Activated CD8-positive, alpha-beta memory T cell treated with anti-CD3 and anti-CD28 coated beads, Interleukin-2, amount 10 ng/mL, durations not matched to agents 7 days and 5 days (primary cell): ENCODE results near the gene RAB11B. TPM values are rescaled to one million over a fixed set of nuclear protein-coding genes. Genes with fewer than 3 reads are reported as not detected.
"Not testable (repeated sequence)": the region's sequence is repeated elsewhere in the genome, so short reads cannot be mapped to it uniquely, and the experiment has no call there.

Source experiments
- ATAC-seq: fragments of 150-1000 bp; cut with Tn5 transposase; one replicate; pipeline ENCODE4 v1.10.0; 2021; ENCODE audit warnings: moderate library complexity
- CTCF ChIA-PET: fragments of 350-600 bp; sonication (Branson Sonifier 250); formaldehyde crosslinking; loops from one replicate; lab custom pipeline; 2021; ENCODE audit warnings: antibody characterized with exemption; lab: Charles Lee
- DNase-seq: peaks from one replicate; pipeline ENCODE4 v3.0.0-alpha.2; 2020
- H3K27ac Mint-ChIP-seq: one replicate; pipeline ENCODE4 v1.8.0; 2021; ENCODE audit warnings: mild to moderate bottlenecking, mixed read lengths
- H3K27me3 Mint-ChIP-seq: one replicate; pipeline ENCODE4 v1.8.0; 2021; ENCODE audit warnings: mixed read lengths
- H3K36me3 Mint-ChIP-seq: one replicate; pipeline ENCODE4 v1.8.0; 2021; ENCODE audit warnings: mild to moderate bottlenecking, mixed read lengths
- H3K4me1 Mint-ChIP-seq: one replicate; pipeline ENCODE4 v1.8.0; 2021; ENCODE audit warnings: mixed read lengths
- H3K4me3 Mint-ChIP-seq: one replicate; pipeline ENCODE4 v1.8.0; 2021; ENCODE audit warnings: mild to moderate bottlenecking, moderate library complexity, mixed read lengths
- H3K9me3 Mint-ChIP-seq: one replicate; pipeline ENCODE4 v1.8.0; 2022; ENCODE audit warnings: low read depth, mixed read lengths
- total RNA-seq, 2 experiments: library from RNA; stranded (reverse); gene quantifications; one replicate each; pipeline ENCODE4 v1.2.3, GENCODE V29; 2021

RAB11B gene
- total RNA-seq, 2 experiments from 2014 or later, result 96.2 to 97.3 TPM

GRCh38 chr19:8430650-8431049 is 40.5 kb downstream of the RAB11B start:
- CTCF ChIA-PET, result no interaction called here
- no peaks in the 10 kb centered on the region for H3K4me1 Mint-ChIP-seq
- H3K27ac Mint-ChIP-seq, result no peak overlapping the region
- H3K4me3 Mint-ChIP-seq, result no peak overlapping the region
- H3K36me3 Mint-ChIP-seq, result no peaks in the 10 kb centered on the region
- DNase-seq, result no peak
- no peak for ATAC-seq
- no peaks in the 10 kb centered on the region for H3K27me3 Mint-ChIP-seq
- H3K9me3 Mint-ChIP-seq, result no peaks in the 10 kb centered on the region

GRCh38 chr19:8438236-8438635 is 48.1 kb downstream of the RAB11B start:
- Mint-ChIP-seq H3K4me1 (no peaks in the 10 kb centered on the region), H3K27me3 (no peaks in the 10 kb centered on the region), H3K4me3 (no peak overlapping the region), H3K9me3 (no peaks in the 10 kb centered on the region), H3K27ac (no peak overlapping the region), H3K36me3 (no peaks in the 10 kb centered on the region)
- DNase-seq (no peak), ATAC-seq (no peak)
- CTCF ChIA-PET, result no interaction called here

- peaks cover 15% of the 10 kb centered on the region for H3K36me3 Mint-ChIP-seq
- no peak overlapping the region for H3K4me3 Mint-ChIP-seq
- peaks cover 17% of the 10 kb centered on the region for H3K4me1 Mint-ChIP-seq
- ATAC-seq (no peak), DNase-seq (no peak)
- no peaks in the 10 kb centered on the region for H3K27me3 Mint-ChIP-seq
- no peak overlapping the region for H3K27ac Mint-ChIP-seq
- CTCF ChIA-PET, result interaction anchor here (1.4 kb wide), 1 partner anchor 29 kb away, joined by 6 read pairs; the partner anchor contains the start of gene MARCHF2
- no peaks in the 10 kb centered on the region for H3K9me3 Mint-ChIP-seq
Measured at GRCh38 chr19:8441725-8442544, 51.8 kb downstream of the RAB11B start.

- DNase-seq, H3K27me3 Mint-ChIP-seq, H3K9me3 Mint-ChIP-seq, ATAC-seq: not testable (repeated sequence)
- H3K36me3 Mint-ChIP-seq, result peaks cover 23% of the 10 kb centered on the region
- H3K4me3 Mint-ChIP-seq, result peak overlapping the region; percentile 86
- CTCF ChIA-PET, result interaction anchor here (0.7 to 5.9 kb wide), 12 partner anchors 10 to 137 kb away, joined by 3 to 35 read pairs (median 4); partner anchors contain the start of genes MARCHF2 and RAB11B
- peaks cover 32% of the 10 kb centered on the region for H3K4me1 Mint-ChIP-seq
- H3K27ac Mint-ChIP-seq, result peak overlapping the region; percentile 98
Measured at GRCh38 chr19:8444140-8444676, 54.0 kb downstream of the RAB11B start.

- CTCF ChIA-PET, result interaction anchor here (0.7 to 5.9 kb wide), 14 partner anchors 11 to 136 kb away, joined by 3 to 35 read pairs (median 4); partner anchors contain the start of genes MARCHF2 and RAB11B
- peak within 1 kb of the TSS; percentile 86 for H3K4me3 Mint-ChIP-seq
- peak within 1 kb of the TSS; percentile 98 for H3K27ac Mint-ChIP-seq
- H3K27me3 Mint-ChIP-seq, result no peaks in the 10 kb centered on the region
- no peaks in the 10 kb centered on the region for H3K9me3 Mint-ChIP-seq
- peaks cover 36% of the 10 kb centered on the region for H3K4me1 Mint-ChIP-seq
- DNase-seq (peak; percentile 100), ATAC-seq (peak; percentile 95)
- peaks cover 24% of the 10 kb centered on the region for H3K36me3 Mint-ChIP-seq
Measured at GRCh38 chr19:8444677-8445487, 54.7 kb downstream of the RAB11B start, which contains the start of gene HNRNPM. HNRNPM (plus strand) TSS chr19:8444975; CDS start chr19:8444999, 24 bp downstream.

GRCh38 chr19:8445488-8446001 is 55.4 kb downstream of the RAB11B start:
- H3K4me1 Mint-ChIP-seq, result peaks cover 41% of the 10 kb centered on the region
- peaks cover 27% of the 10 kb centered on the region for H3K36me3 Mint-ChIP-seq
- H3K9me3 Mint-ChIP-seq, result no peaks in the 10 kb centered on the region
- peak; percentile 67 for DNase-seq
- ATAC-seq, result peak; percentile 29
- peak overlapping the region; percentile 86 for H3K4me3 Mint-ChIP-seq
- no peaks in the 10 kb centered on the region for H3K27me3 Mint-ChIP-seq
- CTCF ChIA-PET, result interaction anchor here (0.6 to 5.9 kb wide), 6 partner anchors 12 to 142 kb away, joined by 3 to 35 read pairs (median 6); partner anchors contain the start of gene MARCHF2
- peak overlapping the region; percentile 92 for H3K27ac Mint-ChIP-seq

GRCh38 chr19:8446061-8446709 is 56.0 kb downstream of the RAB11B start:
- H3K4me1 Mint-ChIP-seq, result peaks cover 44% of the 10 kb centered on the region
- H3K27ac Mint-ChIP-seq, result peak overlapping the region; percentile 92
- DNase-seq (no peak), ATAC-seq (no peak)
- H3K9me3 Mint-ChIP-seq, result no peaks in the 10 kb centered on the region
- no peaks in the 10 kb centered on the region for H3K27me3 Mint-ChIP-seq
- peak overlapping the region; percentile 86 for H3K4me3 Mint-ChIP-seq
- CTCF ChIA-PET, result interaction anchor here (0.6 to 5.9 kb wide), 7 partner anchors 11 to 141 kb away, joined by 3 to 35 read pairs (median 4); partner anchors contain the start of gene MARCHF2
- peaks cover 28% of the 10 kb centered on the region for H3K36me3 Mint-ChIP-seq

- no peak for DNase-seq
Measured at GRCh38 chr19:8449830-8450229, 59.7 kb downstream of the RAB11B start.

GRCh38 chr19:8451377-8451776 is 61.2 kb downstream of the RAB11B start:
- Mint-ChIP-seq H3K9me3 (no peaks in the 10 kb centered on the region), H3K4me1 (peaks cover 78% of the 10 kb centered on the region), H3K36me3 (peaks cover 58% of the 10 kb centered on the region), H3K4me3 (no peak overlapping the region), H3K27ac (peak overlapping the region; percentile 36), H3K27me3 (no peaks in the 10 kb centered on the region)
- CTCF ChIA-PET, result interaction anchor here (0.9 to 1.3 kb wide), 2 partner anchors 11 to 54 kb away, joined by 3 read pairs; no protein-coding TSS in a partner anchor
- DNase-seq (no peak), ATAC-seq (no peak)

More at GRCh38 chr19:8449830-8450229, 59.7 kb downstream of the RAB11B start:
- no peaks in the 10 kb centered on the region for H3K27me3 Mint-ChIP-seq
- H3K9me3 Mint-ChIP-seq, result no peaks in the 10 kb centered on the region
- no peak overlapping the region for H3K4me3 Mint-ChIP-seq
- CTCF ChIA-PET, result interaction anchor here (1.1 to 5.9 kb wide), 5 partner anchors 8 to 127 kb away, joined by 3 to 35 read pairs (median 3); partner anchors contain the start of genes MARCHF2 and MYO1F
- ATAC-seq, result no peak
- peaks cover 53% of the 10 kb centered on the region for H3K36me3 Mint-ChIP-seq
- H3K27ac Mint-ChIP-seq, result peak overlapping the region; percentile 0
- peaks cover 71% of the 10 kb centered on the region for H3K4me1 Mint-ChIP-seq

- peaks cover 78% of the 10 kb centered on the region for H3K4me1 Mint-ChIP-seq
- DNase-seq (no peak), ATAC-seq (no peak)
- H3K27ac Mint-ChIP-seq, result peak overlapping the region; percentile 19
- H3K9me3 Mint-ChIP-seq, result no peaks in the 10 kb centered on the region
- no peak overlapping the region for H3K4me3 Mint-ChIP-seq
- CTCF ChIA-PET, result interaction anchor here (0.9 to 1.3 kb wide), 2 partner anchors 54 to 98 kb away, joined by 3 read pairs; no protein-coding TSS in a partner anchor
- no peaks in the 10 kb centered on the region for H3K27me3 Mint-ChIP-seq
- peaks cover 58% of the 10 kb centered on the region for H3K36me3 Mint-ChIP-seq
Measured at GRCh38 chr19:8451885-8452284, 61.7 kb downstream of the RAB11B start.

GRCh38 chr19:8452446-8453123 is 62.4 kb downstream of the RAB11B start:
- ATAC-seq (no peak), DNase-seq (no peak)
- peak overlapping the region; percentile 17 for H3K27ac Mint-ChIP-seq
- peaks cover 78% of the 10 kb centered on the region for H3K4me1 Mint-ChIP-seq
- CTCF ChIA-PET, result interaction anchor here (0.9 to 1.3 kb wide), 2 partner anchors 53 to 99 kb away, joined by 3 read pairs; no protein-coding TSS in a partner anchor
- no peaks in the 10 kb centered on the region for H3K27me3 Mint-ChIP-seq
- no peak overlapping the region for H3K4me3 Mint-ChIP-seq
- no peaks in the 10 kb centered on the region for H3K9me3 Mint-ChIP-seq
- H3K36me3 Mint-ChIP-seq, result peaks cover 55% of the 10 kb centered on the region
